Stimulated activated CD4-positive, alpha-beta T cell treated with anti-CD3 and anti-CD28 coated beads, Interleukin-1b, Interleukin-23, amount 100 ng/mL, for 24 hours (primary cell): ENCODE measurements around the gene ABCD1.
A peak's percentile ranks its signal among the peaks of the same experiment; 100 is the strongest.
"Not testable (repeated sequence)": the region's sequence is repeated elsewhere in the genome, so short reads cannot be mapped to it uniquely, and the experiment has no call there.

Source experiments
- DNase-seq, 4 experiments: peaks; one replicate each; pipeline ENCODE4 v3.0.0-alpha.2; 2020; ENCODE audit warnings: low read depth in 4 of 4, low spot score in 1 of 4

Gene ABCD1

DNA sequence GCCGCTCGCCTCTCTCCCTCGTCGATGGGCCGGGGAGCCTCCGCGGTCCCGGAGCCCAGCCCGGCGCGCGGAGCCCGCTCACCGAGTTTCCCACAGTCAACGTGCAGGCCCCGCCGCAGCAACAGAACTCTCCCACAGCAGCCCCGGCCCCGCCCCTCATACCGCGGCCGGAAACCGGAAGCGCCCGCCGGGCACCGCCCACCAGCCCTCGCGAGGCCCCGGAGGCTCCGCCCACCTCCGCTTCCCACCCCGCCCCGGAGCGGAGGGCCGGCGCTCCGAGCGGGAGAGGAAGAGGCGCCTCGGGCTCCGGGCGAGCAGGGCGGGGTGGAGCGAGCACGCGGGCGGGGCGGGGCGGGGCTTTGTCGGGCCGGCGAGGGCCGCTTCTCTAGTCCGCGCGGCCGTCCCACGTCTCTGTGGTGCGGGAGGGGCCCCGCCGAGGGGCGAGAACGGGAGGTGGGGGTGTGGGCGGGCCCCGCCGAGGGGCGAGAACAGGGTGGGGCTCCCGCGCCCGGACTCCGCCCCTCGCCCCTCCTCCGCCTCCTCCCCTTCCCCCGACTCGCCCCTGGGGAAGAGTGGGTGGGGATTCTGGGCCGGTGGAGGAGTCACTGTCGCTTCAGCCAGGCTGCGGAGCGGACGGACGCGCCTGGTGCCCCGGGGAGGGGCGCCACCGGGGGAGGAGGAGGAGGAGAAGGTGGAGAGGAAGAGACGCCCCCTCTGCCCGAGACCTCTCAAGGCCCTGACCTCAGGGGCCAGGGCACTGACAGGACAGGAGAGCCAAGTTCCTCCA lies at the start of gene ABCD1, which contains the start of gene BCAP31:
Gene ABCD1, plus strand, starts transcription at position 605 of the 787 bp plus-strand sequence. CDS start 411 bp downstream, outside the sequence.
Gene BCAP31, minus strand, starts transcription at position 136 of the 787 bp plus-strand sequence. CDS start 1,143 bp downstream, outside the sequence.
- DNase-seq: peak; percentile 64 to 80 (median 76)

- DNase-seq: no peak
Measured at GRCh38 chrX:153681175-153681574, 43.5 kb upstream of the ABCD1 start.

DNA sequence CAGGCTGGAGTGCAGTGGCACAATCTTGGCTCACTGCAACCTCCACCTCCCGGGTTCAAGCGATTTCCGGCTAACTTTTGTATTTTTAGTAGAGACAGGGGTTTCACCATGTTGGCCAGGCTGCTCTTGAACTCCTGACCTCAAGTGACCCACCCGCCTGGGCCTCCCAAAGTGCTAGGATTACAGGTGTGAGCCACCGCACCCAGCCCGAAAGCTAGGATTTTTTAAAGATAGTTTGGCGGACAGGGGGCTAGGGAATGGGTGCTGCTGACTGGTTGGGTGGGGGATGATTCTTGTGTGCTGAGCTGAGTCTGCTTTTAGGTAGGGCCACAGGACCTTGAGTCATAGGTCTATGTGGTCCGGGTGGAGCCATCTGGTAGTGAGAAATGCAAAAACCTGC lies 41.2 kb upstream of the ABCD1 start:
- DNase-seq: not testable (repeated sequence)

GRCh38 chrX:153684467-153685155 lies 40.0 kb upstream of the ABCD1 start:
- DNase-seq: no peak

DNA sequence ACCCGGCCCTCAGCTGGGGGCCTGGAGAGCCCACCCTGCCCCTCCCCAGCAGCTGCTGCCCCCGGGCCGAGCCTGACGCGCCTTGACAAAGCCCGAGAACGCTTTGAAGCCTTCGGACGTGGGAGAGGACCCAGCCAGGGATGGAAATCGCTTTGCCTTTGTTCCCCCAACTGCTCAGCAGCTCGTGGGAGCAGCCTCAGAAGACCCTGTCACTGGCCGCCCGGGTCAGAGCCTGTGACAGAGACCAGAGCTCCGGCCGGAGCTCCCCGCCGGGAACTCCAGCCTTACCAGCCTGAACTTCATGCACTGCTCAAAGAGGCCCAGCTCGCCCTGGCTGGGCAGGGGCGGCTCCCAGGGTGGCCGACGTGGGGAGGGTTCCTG lies 39.5 kb upstream of the ABCD1 start:
- DNase-seq: no peak

GRCh38 chrX:153685751-153686696 lies 38.6 kb upstream of the ABCD1 start:
- DNase-seq: no peak

DNA sequence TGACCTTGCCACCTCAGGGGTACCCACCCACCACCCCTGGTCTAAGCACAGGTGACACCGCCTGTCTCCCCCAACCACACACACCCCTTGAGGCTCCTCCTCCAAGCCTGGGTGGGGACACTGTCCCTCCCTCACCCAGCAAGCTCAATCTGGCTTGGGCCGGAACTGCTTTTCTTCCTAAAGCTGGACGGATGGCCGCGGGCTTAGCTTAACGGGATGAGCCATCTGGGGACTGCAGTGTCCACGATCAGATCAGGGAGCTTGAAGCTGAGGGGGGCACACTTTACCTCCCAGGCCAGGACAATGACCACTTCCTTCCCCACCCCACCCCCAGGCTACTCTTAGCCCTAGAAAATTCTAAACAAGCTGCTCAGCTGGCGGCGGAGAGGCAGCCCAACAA lies 37.9 kb upstream of the ABCD1 start:
- DNase-seq: no peak

DNA sequence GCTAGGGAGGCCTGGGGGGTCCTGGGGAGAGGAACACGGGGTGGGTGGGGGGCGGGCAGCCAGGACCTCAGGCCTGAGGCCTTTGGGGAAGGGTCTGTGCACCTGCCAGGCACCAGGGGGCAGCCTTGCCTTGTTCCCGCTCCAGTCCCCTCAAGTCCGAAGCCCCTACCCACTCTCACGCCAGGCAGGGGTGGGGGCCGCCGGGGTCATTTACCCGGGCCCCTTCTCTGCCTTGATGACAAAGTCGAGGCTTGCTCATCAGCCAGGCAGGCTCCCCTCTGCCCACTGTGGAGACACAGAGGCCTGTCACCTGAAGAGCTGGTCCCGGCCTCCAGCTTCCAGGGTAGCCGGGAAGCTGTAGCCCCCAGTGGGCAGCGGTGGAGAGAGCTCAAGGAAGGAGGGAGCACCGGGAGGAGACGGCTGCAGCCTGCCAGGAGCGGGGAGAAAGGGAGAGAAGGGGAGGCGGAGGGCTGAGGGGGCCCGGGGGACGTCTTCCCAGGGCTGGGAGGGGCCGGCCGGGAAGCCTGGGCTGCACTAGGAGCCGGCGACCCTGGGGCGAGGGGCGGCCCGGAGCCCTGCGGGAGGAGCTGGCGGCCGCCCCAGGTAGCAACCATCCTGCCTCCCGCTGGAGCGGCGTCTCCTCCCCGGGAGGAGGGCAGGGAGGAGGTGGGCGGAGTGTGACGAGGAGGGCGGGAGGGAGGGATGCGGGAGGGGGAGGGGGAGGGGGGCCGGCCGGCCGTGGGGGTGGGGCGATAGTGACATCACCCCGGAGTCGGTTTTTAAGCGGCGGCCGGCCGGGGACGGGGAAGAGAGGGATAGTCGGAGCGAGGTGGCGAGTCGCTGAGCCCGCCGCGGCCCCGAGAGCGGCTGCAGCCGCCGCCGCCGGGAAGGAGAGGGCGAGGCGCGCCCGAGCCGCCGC lies 37.3 kb upstream of the ABCD1 start, which contains the start of gene SLC6A8:
Gene SLC6A8, plus strand, starts transcription at position 806 of the 919 bp plus-strand sequence. CDS start 649 bp downstream, outside the sequence.
- peak in 2 of 4 experiments; percentile 11 to 24 for DNase-seq

DNA sequence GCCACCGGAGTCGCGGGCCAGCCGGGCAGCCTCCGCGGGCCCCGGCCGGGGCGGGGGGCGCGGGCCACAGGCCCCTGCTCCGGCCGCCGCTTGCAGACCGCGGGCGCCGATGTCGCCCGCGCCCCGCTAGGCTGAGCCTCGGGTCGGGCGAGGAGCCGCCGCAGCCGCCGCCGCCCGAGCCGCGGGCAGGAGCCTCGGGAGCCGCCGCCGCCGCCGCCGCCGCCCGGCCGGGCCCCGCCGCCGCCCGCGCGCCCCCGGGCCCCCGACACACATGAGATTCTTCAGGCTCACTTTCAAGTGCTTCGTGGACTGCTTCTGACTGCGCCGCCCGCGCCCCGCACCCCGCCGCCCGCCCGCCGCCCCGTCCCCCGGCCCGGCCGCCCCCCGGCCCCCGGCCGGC lies 36.6 kb upstream of the ABCD1 start:
- DNase-seq: no peak

GRCh38 chrX:153688506-153688905 lies 36.1 kb upstream of the ABCD1 start:
- no peak for DNase-seq

DNA sequence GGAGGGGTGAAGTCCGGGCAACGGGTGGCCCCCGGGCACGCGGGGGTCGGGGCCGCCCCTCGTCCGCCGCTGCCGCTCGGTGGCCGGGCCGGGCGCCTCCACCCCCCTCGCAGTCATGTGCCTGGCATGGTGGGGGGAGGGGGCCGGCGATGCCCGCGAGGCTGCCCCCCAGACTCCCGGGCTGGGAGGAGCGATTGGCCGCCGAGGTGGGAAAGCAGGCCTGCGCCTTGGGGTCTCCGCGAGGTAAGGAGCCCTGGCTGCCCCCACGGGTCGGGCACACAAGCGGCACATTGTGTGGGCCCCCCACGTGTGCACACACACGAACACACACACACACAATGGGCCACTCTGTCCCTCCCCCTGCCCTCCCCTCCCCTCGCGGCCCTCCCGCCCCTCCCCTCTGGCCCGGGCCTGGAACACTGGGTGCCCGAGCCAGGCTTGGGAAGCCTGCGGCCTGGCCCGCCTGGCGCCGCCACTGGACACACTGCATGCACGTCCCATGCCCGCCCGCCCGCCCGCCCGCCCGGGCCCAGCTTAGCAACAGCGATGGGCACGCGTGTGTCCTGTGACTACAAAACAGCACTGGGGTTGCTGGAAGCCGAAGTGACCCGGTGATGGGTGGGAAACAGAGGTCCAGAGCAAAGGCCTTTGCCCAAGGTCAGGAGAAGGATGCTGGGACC lies 35.6 kb upstream of the ABCD1 start:
- no peak for DNase-seq

DNA sequence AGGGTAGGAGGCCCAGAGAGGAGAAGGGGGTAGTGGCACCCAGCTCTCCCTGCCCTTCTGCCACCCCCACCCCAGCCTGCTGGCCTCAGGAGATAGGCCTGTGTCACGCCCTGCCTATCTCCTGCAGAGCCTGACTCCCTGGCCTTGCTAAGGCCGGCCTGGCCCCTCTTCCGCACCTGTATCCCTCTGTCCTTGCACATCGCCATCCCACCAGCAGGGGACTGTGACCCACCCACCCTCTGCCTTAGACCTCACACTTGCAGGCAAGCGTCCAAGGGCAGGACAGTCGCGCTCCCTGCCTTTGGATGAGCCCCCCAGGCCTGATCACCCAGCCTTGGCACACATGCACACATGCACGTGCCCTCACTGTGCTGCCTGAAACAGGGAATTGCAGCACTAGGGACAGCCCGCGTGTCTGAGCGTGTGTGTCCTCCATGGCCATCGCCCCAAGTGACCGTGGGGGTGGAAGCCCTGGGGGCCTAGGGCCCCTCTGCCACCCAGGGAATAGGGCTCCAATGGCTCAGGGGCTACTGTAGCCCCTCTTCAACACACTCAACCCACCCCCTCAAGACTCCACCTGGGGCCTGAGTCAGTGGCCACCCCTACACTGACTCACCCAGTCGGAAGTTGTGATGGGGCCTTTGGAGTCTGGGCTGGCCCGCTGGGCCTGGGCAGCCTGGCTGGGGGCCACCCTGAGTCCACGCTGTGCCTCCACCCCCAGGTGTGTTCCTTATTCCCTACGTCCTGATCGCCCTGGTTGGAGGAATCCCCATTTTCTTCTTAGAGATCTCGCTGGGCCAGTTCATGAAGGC lies 34.8 kb upstream of the ABCD1 start:
- DNase-seq: no peak

DNA sequence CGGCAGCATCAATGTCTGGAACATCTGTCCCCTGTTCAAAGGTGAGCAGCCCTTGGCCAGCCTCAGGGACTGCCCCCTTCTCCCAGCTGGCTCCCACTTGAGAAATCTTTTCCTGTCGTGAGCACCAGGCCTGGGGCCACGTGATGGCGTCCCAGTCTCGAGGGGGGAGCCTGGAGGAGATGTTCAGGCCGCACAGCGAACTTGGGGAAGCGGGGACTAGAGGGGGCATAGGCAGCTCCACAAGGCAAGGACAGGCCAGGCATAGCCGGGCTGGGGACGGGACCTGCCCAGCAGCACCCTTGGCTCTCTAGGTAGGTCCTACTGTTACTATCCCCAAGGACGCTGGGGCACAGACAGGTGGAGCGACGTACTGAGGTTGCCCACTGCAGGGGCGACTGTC lies 34.2 kb upstream of the ABCD1 start:
- no peak for DNase-seq

DNA sequence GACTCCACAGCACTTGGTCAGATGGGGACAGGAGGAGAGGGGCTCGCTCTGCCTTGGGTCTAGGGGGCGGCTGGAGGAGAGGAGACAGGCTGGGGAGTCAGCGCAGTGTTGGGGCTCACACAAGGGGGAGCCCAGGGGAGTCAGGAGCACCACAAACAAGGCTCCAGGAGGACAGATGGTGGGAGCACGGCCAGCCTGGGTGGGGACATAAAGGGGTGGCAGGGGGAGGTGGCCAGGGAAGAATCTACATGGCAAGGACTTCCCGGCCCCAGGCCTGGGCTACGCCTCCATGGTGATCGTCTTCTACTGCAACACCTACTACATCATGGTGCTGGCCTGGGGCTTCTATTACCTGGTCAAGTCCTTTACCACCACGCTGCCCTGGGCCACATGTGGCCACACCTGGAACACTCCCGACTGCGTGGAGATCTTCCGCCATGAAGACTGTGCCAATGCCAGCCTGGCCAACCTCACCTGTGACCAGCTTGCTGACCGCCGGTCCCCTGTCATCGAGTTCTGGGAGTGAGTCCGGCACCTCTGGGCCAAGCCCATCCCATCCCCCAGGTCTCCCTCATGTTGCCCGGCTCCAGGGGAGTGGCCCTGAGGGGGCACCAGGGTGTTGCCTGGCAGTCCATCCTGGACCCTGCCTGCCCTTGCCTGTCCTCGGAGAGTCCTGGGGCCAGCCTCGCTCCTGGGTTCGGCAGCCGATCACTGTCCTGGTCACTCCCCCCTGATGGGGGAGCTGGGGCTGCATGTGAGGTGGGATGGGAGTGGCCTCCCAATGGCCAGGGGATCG lies 33.4 kb upstream of the ABCD1 start:
- DNase-seq: not testable (repeated sequence)

DNA sequence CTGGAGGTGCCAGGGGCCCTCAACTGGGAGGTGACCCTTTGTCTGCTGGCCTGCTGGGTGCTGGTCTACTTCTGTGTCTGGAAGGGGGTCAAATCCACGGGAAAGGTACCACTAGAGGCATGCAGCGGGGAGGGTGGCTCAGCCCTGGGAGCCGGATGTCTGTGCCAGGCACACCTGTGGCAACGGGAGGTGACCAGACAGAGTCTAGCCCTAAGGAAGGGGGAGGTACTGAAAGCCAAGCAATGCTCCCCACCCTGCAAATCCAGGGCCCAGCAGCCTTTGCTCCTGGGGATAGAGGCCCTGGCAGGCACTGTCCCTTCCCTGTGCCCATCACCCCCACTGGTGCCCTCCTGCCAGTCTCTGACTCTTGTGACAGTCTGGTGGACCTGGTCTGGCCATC lies 32.7 kb upstream of the ABCD1 start:
- no peak for DNase-seq

- DNase-seq: no peak
Measured at GRCh38 chrX:153692611-153693156, 32.0 kb upstream of the ABCD1 start.

DNA sequence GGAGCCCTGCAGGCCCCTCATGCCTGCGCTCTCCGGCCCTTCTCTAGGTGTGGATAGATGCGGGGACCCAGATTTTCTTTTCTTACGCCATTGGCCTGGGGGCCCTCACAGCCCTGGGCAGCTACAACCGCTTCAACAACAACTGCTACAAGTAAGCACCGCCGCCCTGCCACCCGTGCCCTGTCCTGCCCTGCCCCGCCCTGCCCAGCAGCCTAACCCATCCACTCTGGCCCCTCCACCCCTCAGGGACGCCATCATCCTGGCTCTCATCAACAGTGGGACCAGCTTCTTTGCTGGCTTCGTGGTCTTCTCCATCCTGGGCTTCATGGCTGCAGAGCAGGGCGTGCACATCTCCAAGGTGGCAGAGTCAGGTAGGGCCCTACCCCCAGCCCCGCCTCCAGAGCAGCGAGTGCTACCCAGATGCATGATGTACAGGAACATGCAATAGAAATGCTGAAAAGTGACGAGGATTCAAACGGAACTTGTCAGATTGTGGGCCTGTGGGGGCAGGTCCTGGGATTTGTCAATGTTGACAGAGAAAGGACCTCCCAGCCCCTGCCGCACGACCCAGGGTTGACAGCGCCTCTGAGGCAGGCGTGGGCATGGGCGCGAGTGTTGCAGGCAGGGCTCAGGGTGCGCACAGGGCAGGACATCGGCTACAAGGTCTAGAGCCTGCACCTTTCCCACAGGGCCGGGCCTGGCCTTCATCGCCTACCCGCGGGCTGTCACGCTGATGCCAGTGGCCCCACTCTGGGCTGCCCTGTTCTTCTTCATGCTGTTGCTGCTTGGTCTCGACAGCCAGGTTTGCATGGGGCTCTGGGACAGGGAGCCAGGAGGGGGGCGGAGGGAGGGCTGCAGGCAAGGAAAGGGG lies 31.2 kb upstream of the ABCD1 start:
- DNase-seq: no peak
